ENCODE results near the gene CACNA1I. TPM values are rescaled to one million over a fixed set of nuclear protein-coding genes. Genes with fewer than 3 reads are reported as not detected.

Gene CACNA1I
- total and polyA plus RNA-seq, 2 experiments from 2014 or later, result 0.17 to 0.21 TPM

DNA sequence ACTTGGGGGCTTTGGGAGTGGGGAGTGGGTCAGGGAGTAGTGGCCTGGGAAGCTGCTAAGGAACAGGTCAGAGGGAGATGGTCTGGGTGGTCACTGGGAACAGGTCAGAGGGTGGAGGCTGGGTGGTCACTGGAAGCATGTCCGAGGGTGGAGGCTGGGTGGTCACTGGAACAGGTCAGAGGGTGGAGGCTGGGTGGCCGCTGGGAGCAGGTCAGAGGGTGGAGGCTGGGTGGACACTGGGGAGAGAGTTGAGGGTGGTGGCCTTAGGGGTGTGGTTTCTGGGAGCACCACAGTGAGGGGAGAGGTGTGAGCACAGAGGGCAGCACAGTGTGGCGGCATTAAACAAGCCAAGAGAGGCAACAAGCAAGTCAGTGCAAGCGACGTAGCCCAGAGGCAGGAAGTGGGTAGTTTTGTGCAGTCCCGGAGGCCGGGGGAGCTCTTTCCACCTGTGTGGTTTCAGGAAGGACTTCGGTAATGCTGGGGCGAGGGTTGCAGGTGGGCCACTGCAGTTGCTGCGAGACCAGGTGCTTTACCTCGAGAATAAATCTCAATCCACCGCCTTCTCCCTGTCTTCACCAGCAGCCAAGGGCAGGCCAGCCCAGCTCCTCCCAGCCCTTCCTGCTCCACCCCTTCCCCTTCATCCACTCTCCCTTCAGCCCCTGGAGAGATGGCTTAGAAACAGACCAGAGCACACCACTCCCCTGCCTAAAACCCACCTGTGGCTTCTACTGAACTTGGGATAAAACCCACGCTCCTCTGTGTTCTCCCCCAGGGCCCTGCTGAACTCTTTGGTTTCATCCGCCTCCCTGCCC is 3.2 kb upstream of the CACNA1I start:
- no peak overlapping the region for H2AFZ ChIP-seq
- H3K9me2 ChIP-seq (replicated peaks; ENCODE audit: insufficient read depth), result no peaks in the 10 kb centered on the region
- no peaks in the 10 kb centered on the region for H3K36me3 ChIP-seq (replicated peaks; ENCODE audit: insufficient read depth, low read depth)
- no peaks in the 10 kb centered on the region for H4K20me1 ChIP-seq (ENCODE audit: insufficient read depth, poor library complexity, severe bottlenecking)
- no peaks in the 10 kb centered on the region for H3K4me1 ChIP-seq (ENCODE audit: insufficient read depth)
- no peaks in the 10 kb centered on the region for H3K79me2 ChIP-seq
- H3K4me3 ChIP-seq, result no peak overlapping the region
- no peak for DNase-seq (ENCODE audit: low spot score)
- H3K27me3 ChIP-seq, result no peaks in the 10 kb centered on the region
- WGBS (ENCODE audit: low lambda C conversion rate, missing lambda C conversion rate), result 71% methylated on average over 14 of the region's 14 CpGs
- no peak overlapping the region for H3K4me2 ChIP-seq
- no peaks in the 10 kb centered on the region for H3K9me3 ChIP-seq (ENCODE audit: low read depth)
- no peak for TF ChIP-seq EZH2 (IDR thresholded peaks at IDR 0.05; ENCODE audit: borderline replicate concordance)
- TF ChIP-seq EZH2phosphoT487 (IDR thresholded peaks at IDR 0.05; ENCODE audit: low read depth, severe bottlenecking, unreplicated experiment), result no peak
- TF ChIP-seq, protein P1, sequence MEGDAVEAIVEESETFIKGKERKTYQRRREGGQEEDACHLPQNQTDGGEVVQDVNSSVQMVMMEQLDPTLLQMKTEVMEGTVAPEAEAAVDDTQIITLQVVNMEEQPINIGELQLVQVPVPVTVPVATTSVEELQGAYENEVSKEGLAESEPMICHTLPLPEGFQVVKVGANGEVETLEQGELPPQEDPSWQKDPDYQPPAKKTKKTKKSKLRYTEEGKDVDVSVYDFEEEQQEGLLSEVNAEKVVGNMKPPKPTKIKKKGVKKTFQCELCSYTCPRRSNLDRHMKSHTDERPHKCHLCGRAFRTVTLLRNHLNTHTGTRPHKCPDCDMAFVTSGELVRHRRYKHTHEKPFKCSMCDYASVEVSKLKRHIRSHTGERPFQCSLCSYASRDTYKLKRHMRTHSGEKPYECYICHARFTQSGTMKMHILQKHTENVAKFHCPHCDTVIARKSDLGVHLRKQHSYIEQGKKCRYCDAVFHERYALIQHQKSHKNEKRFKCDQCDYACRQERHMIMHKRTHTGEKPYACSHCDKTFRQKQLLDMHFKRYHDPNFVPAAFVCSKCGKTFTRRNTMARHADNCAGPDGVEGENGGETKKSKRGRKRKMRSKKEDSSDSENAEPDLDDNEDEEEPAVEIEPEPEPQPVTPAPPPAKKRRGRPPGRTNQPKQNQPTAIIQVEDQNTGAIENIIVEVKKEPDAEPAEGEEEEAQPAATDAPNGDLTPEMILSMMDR (IDR thresholded peaks at IDR 0.05; ENCODE audit: poor library complexity), result no peak
- no peak overlapping the region for H3K27ac ChIP-seq

DNA sequence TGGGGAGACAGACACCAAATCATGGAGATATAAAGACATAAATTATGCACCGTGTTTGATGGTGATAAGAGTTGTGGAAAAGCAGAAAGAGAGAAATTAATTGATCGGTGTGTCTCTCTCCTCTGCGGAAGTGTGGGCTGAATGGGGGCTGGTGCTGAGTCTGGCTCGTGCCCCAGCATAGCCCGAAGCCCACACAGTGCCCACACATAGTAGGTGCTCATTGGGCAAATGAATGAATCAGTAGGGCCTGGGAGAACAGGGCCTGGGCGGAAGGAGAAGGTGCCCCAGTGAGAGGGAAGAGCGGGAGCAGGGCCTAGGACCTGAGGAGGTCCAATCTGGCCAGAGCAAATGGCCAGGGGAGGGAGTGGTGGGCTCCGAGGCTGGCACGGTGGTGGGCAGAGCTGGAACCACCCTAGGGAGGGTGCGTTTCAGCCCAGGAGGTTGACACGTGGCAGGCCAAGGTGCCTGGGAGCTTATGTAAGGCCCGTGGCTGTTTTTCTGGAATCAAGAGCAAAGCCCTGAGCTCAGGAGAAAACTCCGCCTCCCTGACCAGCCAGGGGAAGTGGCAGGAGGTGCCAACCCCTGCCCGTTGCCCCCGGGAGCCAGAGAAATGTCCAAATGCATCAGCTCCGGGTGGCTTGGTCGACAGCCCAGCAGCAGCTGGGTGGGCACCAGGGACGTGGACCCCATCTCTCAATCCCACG is 2.1 kb upstream of the CACNA1I start:
- TF ChIP-seq EZH2 (IDR thresholded peaks at IDR 0.05; ENCODE audit: borderline replicate concordance), result no peak
- TF ChIP-seq, protein P1 (IDR thresholded peaks at IDR 0.05; ENCODE audit: poor library complexity), result no peak
- TF ChIP-seq EZH2phosphoT487 (IDR thresholded peaks at IDR 0.05; ENCODE audit: low read depth, severe bottlenecking, unreplicated experiment), result no peak
- H3K4me1 ChIP-seq (ENCODE audit: insufficient read depth), result no peaks in the 10 kb centered on the region
- no peaks in the 10 kb centered on the region for H3K36me3 ChIP-seq (replicated peaks; ENCODE audit: insufficient read depth, low read depth)
- H3K4me3 ChIP-seq, result no peak overlapping the region
- H4K20me1 ChIP-seq (ENCODE audit: insufficient read depth, poor library complexity, severe bottlenecking), result no peaks in the 10 kb centered on the region
- no peak for DNase-seq (ENCODE audit: low spot score)
- H3K79me2 ChIP-seq, result no peaks in the 10 kb centered on the region
- no peaks in the 10 kb centered on the region for H3K9me2 ChIP-seq (replicated peaks; ENCODE audit: insufficient read depth)
- H3K9me3 ChIP-seq (ENCODE audit: low read depth), result no peaks in the 10 kb centered on the region
- no peak overlapping the region for H3K4me2 ChIP-seq
- no peaks in the 10 kb centered on the region for H3K27me3 ChIP-seq
- H2AFZ ChIP-seq, result no peak overlapping the region
- WGBS (ENCODE audit: low lambda C conversion rate, missing lambda C conversion rate), result 91% methylated on average over 17 of the region's 19 CpGs
- no peak overlapping the region for H3K27ac ChIP-seq

DNA sequence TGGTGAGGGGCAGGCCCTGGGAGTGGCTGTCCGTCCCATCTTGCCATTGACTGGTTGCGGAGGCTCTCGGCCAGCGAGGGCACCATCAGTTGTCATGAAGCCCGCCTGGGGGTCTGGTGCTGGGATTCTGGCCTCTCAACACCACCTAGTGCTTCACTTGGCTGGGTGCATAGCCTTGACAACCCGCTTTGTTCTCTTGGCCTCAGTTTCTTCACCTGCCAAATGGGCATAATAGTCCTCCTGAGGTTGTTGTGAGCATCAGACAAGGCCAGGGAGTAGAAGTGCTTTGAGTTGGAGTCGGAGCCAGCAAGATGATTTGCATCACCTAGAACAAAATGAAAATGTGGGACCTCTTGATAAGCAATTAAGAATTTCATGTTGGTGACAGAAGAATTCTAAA is 1.5 kb upstream of the CACNA1I start:
- 98% methylated on average over 6 of the region's 7 CpGs for WGBS (ENCODE audit: low lambda C conversion rate, missing lambda C conversion rate)
- H2AFZ ChIP-seq, result no peak overlapping the region
- H3K9me2 ChIP-seq (replicated peaks; ENCODE audit: insufficient read depth), result no peaks in the 10 kb centered on the region
- H4K20me1 ChIP-seq (ENCODE audit: insufficient read depth, poor library complexity, severe bottlenecking), result no peaks in the 10 kb centered on the region
- H3K9me3 ChIP-seq (ENCODE audit: low read depth), result no peaks in the 10 kb centered on the region
- no peaks in the 10 kb centered on the region for H3K36me3 ChIP-seq (replicated peaks; ENCODE audit: insufficient read depth, low read depth)
- TF ChIP-seq, protein P1 (IDR thresholded peaks at IDR 0.05; ENCODE audit: poor library complexity), result no peak
- TF ChIP-seq EZH2phosphoT487 (IDR thresholded peaks at IDR 0.05; ENCODE audit: low read depth, severe bottlenecking, unreplicated experiment), result no peak
- TF ChIP-seq EZH2 (IDR thresholded peaks at IDR 0.05; ENCODE audit: borderline replicate concordance), result no peak
- no peaks in the 10 kb centered on the region for H3K27me3 ChIP-seq
- DNase-seq (ENCODE audit: low spot score), result no peak
- H3K4me3 ChIP-seq, result no peak overlapping the region
- H3K79me2 ChIP-seq, result no peaks in the 10 kb centered on the region
- H3K4me1 ChIP-seq (ENCODE audit: insufficient read depth), result no peaks in the 10 kb centered on the region
- no peak overlapping the region for H3K4me2 ChIP-seq
- H3K27ac ChIP-seq, result no peak overlapping the region
